HG03025 (cell line): ENCODE results near the gene PSMB7.

Source experiments
- ATAC-seq: cut with Tn5 transposase; IDR thresholded peaks from one replicate; pipeline ENCODE4 v1.9.1; 2021; ENCODE audit warnings: mild to moderate bottlenecking, moderate library complexity; ENCODE audit not compliant: unreplicated experiment, low FRiP score

Gene PSMB7

GRCh38 chr9:124348363-124348762, 66.9 kb downstream of the PSMB7 start:
- no peak for ATAC-seq

- ATAC-seq: no peak
These were observed 67.3 kb downstream of the PSMB7 start for GRCh38 chr9:124347968-124348358.

GRCh38 chr9:124347206-124347967, 67.9 kb downstream of the PSMB7 start:
- no peak for ATAC-seq

GRCh38 chr9:124346347-124347163, 68.7 kb downstream of the PSMB7 start:
- ATAC-seq: no peak

DNA sequence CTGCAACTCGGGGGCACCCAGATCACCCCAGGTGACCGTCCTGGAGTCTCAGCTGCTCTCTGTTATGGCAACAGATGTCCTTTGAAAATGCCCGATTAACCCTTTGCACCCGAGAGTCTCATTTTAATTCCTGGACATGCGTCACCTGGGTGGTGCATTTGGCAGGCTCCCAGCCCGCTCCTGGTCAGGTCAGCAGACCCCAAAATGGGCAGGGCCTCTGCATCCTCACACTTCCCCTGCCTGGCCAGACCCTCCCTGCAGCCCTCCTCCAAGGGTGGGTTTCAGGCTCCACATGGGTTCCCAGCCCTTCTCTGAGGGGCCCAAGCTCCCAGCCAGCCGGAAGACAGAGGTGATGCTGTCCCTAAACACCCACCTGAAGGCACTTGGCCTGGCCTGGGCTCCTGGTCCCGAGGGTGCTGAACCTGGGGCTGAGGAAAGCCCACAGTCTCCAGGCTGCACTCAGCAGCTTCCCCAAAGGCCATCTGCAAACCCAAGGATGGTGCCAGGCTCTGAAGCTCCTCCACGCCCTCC, 69.4 kb downstream of the PSMB7 start:
- no peak for ATAC-seq

GRCh38 chr9:124345063-124345462, 70.2 kb downstream of the PSMB7 start:
- no peak for ATAC-seq

- ATAC-seq: no peak
These were observed 70.8 kb downstream of the PSMB7 start for GRCh38 chr9:124344291-124345050.

DNA sequence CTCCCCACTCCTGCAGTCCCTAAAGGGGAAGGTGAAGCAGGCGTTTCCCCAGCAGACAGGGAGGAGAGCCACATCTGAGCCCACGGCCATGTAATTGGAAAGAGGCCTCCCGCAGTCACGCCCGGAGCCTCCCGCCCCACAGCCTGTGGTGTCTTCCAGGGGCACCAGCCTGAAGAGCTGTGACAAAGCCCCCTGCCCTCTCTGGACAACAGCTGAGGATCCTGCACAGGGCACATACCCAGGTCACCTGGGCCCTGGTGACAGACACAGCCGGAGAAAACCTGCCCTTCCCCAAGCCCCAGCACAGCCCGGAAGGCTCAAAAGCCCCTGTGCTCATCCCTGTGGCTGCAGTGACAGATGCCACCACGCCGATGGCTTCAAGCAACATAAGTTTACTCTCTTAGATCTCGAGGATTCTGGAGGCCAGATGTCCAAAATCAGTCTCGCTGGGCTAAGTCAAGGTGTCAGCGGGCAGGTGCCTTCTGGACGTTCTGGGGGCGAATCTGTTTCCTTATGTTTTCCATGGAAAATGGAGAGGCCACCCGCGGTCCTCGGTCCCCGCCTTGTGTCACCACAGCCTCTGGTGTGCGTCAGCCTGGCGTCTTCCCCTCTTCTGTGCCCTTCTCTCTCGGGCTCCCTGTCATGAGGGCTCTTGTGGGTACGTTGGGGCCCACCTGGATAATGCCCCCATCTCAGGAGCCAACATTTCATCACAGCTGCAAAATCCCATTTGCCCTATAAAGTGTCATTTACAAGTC, 71.5 kb downstream of the PSMB7 start:
- no peak for ATAC-seq

- ATAC-seq: no peak
These were observed 72.3 kb downstream of the PSMB7 start for GRCh38 chr9:124342776-124343485.

- no peak for ATAC-seq
These were observed 72.9 kb downstream of the PSMB7 start for GRCh38 chr9:124342402-124342775.

DNA sequence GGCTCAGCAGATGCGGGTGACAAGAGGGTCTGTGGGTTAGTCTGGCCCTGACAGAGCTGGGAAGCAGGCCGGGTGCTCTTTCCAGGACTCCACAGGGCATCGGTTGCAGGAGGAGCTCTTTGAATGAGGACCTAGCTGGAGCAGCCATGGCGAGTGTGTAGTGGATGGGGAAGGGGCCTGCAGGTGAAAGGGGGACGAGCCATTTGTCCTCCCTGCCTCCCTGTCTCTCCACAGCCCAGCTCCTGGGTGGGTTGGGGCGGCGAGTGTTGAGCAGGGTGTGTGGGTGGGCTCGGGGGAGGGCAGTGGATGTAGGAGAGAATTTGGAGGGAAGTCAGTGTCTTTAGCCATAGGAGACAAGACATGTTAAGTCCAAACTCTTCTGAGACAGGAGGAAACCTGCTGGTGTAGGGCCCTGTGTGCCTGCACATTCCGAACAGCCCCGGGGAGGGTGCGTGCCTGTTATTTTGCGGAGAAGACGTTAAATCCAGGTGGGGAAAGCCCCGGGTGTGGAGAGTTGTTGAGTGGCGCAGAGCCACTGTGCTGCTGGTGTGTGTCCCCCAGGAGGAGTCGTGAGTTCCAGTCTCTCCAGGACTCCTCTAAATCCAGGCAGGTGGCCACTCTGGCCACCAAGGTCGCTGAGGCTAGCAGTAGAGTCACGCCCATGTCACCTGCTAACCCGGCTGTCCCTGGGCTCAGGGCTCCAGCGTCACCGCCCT, 73.6 kb downstream of the PSMB7 start:
- ATAC-seq: no peak

- no peak for ATAC-seq
These were observed 74.8 kb downstream of the PSMB7 start for GRCh38 chr9:124340219-124341069.

DNA sequence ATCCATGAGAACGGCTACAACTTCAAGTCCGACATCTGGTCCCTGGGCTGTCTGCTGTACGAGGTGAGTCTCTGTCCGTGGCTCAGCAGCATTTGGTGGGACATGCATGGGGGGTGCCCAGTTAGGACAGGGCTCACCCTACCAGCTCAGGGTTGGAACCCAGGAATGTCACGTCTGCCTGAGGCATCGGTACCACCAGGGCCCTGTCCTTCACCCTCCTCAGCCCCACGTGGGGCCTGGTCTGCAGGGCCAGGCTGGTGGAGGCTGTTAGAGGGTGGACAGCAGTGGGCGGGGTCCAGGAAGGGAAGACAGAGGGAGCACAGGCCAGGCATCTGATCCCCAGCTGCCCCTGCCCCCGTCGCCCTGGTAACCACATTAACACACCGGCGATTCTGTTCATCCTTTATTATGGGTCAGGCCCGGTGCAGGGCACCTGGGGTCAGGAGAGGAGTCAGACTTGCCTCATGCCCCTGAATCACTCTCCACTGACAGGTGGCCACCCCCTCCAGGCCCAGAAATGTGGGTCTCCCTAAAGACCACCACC, 75.6 kb downstream of the PSMB7 start:
- no peak for ATAC-seq

- no peak for ATAC-seq
These were observed 77.7 kb downstream of the PSMB7 start for GRCh38 chr9:124337562-124337961.

DNA sequence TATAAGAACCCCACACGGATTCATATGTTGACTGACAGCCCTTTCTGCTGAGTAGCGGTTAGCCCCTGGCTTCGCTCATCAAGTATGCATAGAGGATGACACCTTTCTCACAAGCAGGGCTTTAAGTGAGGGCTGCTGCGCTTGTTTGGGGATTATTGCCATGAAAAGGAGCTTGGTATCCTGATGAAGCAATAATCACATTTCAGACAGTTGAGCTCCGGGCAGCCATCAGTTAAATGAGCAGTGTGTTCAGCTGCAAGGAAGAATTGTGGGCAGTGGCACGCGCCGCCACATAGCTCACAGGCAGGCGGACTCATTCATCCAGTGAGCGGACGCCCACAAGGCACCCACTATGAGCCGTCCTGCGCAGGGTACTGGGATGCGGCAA, 79.9 kb downstream of the PSMB7 start:
- no peak for ATAC-seq

GRCh38 chr9:124334568-124335319, 80.5 kb downstream of the PSMB7 start:
- no peak for ATAC-seq

DNA sequence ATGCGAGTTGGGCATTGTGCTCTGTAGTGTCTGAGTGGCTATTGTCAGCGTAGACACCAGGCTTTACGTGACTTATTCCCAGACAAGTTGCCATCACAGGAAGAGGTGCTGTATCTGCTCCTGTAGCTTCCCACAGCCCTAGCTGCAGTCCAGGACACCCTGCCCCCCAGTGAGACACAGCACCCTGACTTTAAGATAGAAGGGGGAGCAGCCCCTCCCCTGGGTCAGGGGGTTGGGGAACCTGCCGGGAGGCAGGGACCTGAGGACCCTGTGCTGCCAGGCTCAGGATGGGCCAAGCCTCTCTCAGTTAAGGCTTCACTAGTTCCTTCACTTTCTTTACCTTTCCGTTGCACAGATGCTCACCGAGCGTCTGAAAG, 82.1 kb downstream of the PSMB7 start:
- no peak for ATAC-seq
